Activated CD8-positive, alpha-beta memory T cell treated with anti-CD3 and anti-CD28 coated beads for 1 hour (primary cell): Measurements from ENCODE around the gene NFATC1.

Experiments
- DNase-seq, 2 donors: peaks; one replicate each; pipeline ENCODE4 v3.0.0-alpha.2; 2020; ENCODE audit warnings: low read depth in 1 of 2; ENCODE audit errors: extremely low read depth in 1 of 2

Gene NFATC1

GRCh38 chr18:79402977-79403722 lies 7.4 kb downstream of the NFATC1 start:
- no peak for DNase-seq

- no peak for DNase-seq
Measured at GRCh38 chr18:79403723-79404566, 8.2 kb downstream of the NFATC1 start.

GRCh38 chr18:79404567-79404910 lies 8.8 kb downstream of the NFATC1 start:
- DNase-seq = no peak

DNA sequence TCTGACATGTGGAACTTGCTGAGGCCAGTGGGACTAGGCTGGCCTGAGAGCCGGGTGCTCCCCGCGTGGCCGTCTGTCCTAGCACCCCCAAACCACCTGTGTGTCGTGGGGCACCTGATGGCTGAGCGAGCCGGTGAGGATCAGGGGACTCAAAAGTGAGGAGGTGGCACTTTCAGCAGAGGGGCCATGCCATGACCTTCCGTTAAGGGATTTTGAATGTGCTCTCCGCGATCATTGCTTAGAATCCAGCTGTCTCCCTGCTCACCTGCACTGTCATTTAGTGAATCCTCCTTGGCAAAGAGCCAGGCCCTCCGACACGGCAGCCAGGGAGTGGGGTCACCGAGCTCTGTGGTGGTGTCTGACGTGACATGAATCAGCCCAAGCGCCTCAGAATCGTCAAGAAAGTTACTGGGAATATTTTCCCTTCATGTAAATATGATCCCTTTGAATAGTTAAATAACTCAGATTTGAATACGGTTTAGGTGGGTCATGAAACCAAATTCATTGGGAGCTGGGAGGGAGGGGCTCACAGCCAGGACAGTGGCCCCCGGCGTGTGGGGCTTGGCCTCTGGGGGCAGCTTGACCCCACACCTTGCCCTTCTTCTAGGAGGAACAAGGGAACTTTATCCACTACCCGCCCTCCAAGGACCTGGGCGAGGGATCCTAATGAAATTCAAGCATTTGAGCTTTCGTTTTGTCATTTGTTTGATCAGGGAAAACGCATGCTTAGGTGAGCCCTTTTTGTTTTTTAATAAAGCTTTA lies 9.5 kb downstream of the NFATC1 start:
- DNase-seq = no peak

DNA sequence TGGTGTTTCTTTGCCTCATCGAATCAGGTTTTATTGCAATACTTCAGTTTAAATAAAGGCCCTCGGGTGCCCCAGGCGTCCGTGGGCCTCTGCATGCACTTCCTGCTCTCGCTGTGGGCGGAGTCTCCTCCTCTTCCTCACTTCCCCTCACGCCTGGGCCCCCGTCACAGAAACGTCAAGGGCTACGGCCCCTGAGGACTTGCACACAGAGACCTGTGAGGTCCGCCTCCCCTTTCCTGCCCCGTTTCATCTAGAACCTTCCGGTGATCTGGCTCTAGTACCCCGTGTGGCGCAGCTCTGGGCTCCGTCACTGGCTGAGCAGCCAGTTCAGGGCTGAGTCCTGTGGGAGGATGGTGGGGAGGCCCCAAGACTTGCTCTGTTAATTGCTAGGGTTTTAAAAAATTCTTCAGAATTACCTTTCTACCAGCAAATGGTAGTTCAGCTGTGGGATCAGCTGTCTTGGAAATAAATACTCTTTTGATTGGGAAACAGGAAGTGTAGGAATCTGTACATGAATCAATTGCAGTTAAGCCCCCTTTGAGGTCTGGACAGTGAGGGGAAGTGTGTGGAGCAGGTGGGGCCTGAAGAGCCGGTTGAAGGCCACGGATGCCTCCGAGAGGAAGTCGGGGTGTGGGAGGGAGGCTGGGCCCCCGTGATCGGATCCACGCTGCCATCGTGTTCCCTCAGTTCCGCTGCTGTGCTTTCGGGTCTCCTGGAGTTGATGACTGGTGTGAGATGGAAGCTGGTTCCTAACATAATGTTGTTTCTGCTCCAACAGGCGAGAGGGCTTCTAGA lies 10.2 kb downstream of the NFATC1 start:
- peak; percentile 73 to 78 for DNase-seq

- no peak for DNase-seq
Measured at GRCh38 chr18:79406708-79407107, 11.0 kb downstream of the NFATC1 start.

- no peak for DNase-seq
Measured at GRCh38 chr18:79409313-79409712, 13.6 kb downstream of the NFATC1 start.

GRCh38 chr18:79410171-79410641 lies 14.5 kb downstream of the NFATC1 start:
- DNase-seq = no peak

GRCh38 chr18:79410731-79411613 lies 15.2 kb downstream of the NFATC1 start:
- DNase-seq = no peak

- no peak for DNase-seq
Measured at GRCh38 chr18:79411614-79412526, 16.1 kb downstream of the NFATC1 start.

GRCh38 chr18:79413025-79413424 lies 17.3 kb downstream of the NFATC1 start:
- DNase-seq = no peak

DNA sequence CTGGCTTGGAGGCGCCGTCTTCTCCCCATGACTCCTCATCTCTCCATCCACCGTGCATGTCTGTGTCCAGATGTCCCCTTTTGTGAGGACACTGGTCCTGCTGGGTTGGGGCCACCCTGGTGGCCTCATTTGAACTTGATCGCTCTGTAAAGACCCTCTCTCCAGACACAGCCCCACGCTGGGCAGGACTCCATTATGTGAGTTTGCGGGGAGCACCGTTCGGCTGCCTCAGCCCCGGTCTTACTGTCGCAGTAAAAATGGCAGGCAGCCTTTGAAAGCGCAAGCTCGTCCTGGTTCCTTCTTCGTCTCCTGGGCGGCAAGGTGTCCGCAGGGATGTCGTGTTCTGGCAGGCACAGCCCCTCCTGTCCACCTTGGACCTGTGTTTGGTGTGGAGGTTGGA lies 17.7 kb downstream of the NFATC1 start:
- no peak for DNase-seq

- no peak for DNase-seq
Measured at GRCh38 chr18:79413901-79414300, 18.2 kb downstream of the NFATC1 start.

- no peak for DNase-seq
Measured at GRCh38 chr18:79416022-79416676, 20.4 kb downstream of the NFATC1 start.

DNA sequence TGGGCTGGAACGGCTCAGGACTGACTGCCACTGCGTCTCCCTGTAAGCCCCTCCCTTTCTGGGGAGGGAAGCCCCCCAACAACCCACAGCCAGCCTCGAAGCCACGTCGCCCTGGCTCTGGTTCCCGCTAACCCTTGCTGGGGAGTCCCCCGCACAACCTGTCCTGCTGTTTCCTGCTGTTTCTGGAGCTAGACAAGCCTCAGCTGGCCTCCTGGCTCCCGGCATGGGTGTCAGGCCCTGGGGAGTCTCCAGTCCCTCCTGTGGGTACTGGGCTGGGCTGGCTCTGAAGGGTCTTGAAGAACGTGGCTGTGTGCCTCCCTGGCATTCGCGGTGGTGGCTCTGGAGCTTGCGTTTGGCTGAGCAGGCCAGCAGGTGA lies 20.9 kb downstream of the NFATC1 start:
- DNase-seq = no peak

DNA sequence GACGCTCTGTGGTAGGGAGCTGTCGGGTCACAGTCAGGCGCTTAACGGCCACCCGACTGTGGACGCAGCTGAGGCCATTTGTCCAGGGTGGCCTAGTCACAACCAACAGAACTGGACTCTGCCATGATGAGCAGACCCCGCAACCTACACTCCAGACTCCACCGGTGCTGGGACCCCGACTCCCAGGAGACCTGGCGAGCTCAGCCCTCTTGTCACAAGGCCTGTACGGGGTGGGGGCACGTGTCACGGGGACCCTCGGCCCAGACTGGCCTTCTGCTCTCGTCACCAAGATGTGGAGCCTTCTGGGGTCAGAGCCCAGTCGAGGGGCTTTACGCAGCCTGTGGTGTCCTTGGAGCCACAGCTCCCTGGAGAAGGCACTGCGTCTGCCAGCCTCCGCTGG lies 22.5 kb downstream of the NFATC1 start:
- no peak for DNase-seq

- DNase-seq = no peak
Measured at GRCh38 chr18:79418642-79419041, 22.9 kb downstream of the NFATC1 start.
